ENCODE measurements around the gene HSPA4L.

The HSPA4L gene

GRCh38 chr4:127870688-127871087 lies 88.6 kb downstream of the HSPA4L start:
- no peak for DNase-seq

DNA sequence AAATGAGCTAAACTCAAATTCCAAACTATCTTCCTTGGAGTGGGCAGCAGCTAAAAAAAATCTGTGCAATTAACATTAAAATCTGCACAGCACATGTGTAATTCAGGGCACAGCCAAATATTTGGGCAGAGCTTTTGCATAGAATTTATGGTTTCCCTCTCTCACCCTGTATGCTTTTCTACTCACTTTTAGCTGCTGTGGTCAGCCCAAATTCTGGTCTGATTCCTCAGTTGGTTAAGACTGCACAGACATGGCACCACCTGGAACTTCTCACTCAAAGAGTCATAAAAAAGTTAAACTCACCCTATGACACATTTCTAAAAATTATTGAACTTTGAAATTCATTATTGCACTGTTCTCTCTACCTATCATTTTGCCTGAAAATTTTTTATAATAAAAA lies 93.7 kb downstream of the HSPA4L start:
- DNase-seq: no peak

DNA sequence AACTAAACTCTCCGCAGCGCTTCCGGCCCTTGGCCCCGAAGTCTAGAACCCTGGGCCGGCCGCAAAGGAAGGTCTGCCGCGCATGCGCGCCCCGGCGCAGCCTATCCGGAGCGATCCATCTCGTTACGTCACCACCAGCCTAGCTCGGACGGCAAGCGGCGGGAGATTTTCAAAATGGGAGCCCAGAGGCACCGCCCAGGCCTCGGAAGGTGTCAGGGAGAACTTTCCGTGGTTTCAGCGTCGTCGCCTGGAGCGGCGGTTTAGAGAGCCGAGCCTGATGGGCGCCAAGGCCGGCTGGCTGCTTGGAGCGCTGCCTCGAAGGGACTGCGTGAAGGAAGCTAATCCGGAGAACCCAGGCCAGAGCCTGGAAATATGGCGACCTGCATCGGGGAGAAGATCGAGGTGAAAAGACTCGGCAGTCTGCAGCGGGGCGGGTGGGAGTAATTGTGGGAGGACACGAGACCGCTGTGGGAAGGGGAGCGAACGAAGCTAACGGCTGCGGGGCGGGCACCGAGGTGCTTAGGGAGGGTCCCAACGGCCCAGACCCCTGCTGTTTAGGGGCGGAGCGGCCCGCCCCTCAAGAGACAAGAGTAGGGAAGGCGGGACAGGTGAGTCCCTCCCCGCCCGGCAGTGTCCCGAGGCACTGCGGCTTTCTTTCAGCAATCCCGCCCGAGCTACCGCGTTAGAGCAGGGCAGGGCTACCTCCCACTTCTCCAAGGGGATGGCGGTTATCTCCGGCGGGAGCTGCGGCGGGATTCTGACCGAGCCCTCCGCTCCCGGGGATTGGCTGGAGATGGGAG lies 98.8 kb downstream of the HSPA4L start, which contains the start of gene PLK4:
Gene PLK4 (plus strand): TSS at position 131 of the 800 bp plus-strand sequence. CDS start 242 bp downstream, at position 373.
- peak in 1 of 2 experiments; percentile 20 for DNase-seq

- DNase-seq: no peak
Observed at GRCh38 chr4:127881563-127881864, 99.4 kb downstream of the HSPA4L start.

- DNase-seq: no peak
Observed at GRCh38 chr4:127888559-127888958, 106.4 kb downstream of the HSPA4L start.

GRCh38 chr4:127889903-127890302 lies 107.8 kb downstream of the HSPA4L start:
- no peak for DNase-seq

All from cerebellar nuclear complex (tissue), 1 donor.